ENCODE measurements around the gene RHOD.

DNA sequence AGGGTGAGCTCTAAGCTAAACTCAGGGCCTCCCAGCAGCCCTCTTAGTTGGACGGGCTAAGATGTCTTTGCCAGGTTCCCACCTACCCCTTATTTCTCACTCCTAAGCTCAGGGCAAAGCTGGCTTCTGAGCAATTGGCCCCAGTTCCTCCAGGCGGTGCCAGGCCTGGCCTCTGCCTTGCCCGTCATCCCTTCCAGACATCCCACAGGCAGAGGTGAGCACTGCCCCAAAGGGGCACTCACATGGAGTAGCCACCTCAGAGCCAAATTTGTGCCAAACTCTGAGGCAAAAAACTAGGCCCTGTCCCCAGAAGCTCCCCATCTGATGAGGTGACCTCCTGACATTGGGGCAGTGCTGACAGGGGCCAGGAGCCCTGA, 9.7 kb downstream of the RHOD start:
- no peak for TF ChIP-seq ZFP30 (CRISPR knock-in tag; IDR thresholded peaks at IDR 0.05)
- TF ChIP-seq TOX (CRISPR knock-in tag; IDR thresholded peaks at IDR 0.05; ENCODE audit: borderline replicate concordance): no peak
- no peak for TF ChIP-seq RARB (CRISPR knock-in tag; IDR thresholded peaks at IDR 0.05)
- TF ChIP-seq PPARA (CRISPR knock-in tag; IDR thresholded peaks at IDR 0.05; ENCODE audit: borderline replicate concordance): no peak
- TF ChIP-seq, protein P1, sequence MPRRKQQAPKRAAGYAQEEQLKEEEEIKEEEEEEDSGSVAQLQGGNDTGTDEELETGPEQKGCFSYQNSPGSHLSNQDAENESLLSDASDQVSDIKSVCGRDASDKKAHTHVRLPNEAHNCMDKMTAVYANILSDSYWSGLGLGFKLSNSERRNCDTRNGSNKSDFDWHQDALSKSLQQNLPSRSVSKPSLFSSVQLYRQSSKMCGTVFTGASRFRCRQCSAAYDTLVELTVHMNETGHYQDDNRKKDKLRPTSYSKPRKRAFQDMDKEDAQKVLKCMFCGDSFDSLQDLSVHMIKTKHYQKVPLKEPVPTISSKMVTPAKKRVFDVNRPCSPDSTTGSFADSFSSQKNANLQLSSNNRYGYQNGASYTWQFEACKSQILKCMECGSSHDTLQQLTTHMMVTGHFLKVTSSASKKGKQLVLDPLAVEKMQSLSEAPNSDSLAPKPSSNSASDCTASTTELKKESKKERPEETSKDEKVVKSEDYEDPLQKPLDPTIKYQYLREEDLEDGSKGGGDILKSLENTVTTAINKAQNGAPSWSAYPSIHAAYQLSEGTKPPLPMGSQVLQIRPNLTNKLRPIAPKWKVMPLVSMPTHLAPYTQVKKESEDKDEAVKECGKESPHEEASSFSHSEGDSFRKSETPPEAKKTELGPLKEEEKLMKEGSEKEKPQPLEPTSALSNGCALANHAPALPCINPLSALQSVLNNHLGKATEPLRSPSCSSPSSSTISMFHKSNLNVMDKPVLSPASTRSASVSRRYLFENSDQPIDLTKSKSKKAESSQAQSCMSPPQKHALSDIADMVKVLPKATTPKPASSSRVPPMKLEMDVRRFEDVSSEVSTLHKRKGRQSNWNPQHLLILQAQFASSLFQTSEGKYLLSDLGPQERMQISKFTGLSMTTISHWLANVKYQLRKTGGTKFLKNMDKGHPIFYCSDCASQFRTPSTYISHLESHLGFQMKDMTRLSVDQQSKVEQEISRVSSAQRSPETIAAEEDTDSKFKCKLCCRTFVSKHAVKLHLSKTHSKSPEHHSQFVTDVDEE (CRISPR knock-in tag; IDR thresholded peaks at IDR 0.05): no peak
- TF ChIP-seq, protein P2, sequence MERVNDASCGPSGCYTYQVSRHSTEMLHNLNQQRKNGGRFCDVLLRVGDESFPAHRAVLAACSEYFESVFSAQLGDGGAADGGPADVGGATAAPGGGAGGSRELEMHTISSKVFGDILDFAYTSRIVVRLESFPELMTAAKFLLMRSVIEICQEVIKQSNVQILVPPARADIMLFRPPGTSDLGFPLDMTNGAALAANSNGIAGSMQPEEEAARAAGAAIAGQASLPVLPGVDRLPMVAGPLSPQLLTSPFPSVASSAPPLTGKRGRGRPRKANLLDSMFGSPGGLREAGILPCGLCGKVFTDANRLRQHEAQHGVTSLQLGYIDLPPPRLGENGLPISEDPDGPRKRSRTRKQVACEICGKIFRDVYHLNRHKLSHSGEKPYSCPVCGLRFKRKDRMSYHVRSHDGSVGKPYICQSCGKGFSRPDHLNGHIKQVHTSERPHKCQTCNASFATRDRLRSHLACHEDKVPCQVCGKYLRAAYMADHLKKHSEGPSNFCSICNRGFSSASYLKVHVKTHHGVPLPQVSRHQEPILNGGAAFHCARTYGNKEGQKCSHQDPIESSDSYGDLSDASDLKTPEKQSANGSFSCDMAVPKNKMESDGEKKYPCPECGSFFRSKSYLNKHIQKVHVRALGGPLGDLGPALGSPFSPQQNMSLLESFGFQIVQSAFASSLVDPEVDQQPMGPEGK (CRISPR knock-in tag; IDR thresholded peaks at IDR 0.05; ENCODE audit: borderline replicate concordance): no peak
- no peak for TF ChIP-seq ZFP3 (CRISPR knock-in tag; IDR thresholded peaks at IDR 0.05)

Measured in SK-N-SH treated with all-trans-retinoic acid at 6 μM for 48 hours (cell line).